HG02798 (cell line): Measurements from ENCODE around the gene EFNA2.
"Not testable (repeated sequence)": the region's sequence is repeated elsewhere in the genome, so short reads cannot be mapped to it uniquely, and the experiment has no call there.

ENCODE experiments used
- ATAC-seq: cut with Tn5 transposase; IDR thresholded peaks from one replicate; pipeline ENCODE4 v1.9.1; 2021; ENCODE audit warnings: mild to moderate bottlenecking; ENCODE audit not compliant: unreplicated experiment, poor library complexity

The EFNA2 gene

GRCh38 chr19:1312767-1313694 lies 27.4 kb downstream of the EFNA2 start:
- no peak for ATAC-seq

DNA sequence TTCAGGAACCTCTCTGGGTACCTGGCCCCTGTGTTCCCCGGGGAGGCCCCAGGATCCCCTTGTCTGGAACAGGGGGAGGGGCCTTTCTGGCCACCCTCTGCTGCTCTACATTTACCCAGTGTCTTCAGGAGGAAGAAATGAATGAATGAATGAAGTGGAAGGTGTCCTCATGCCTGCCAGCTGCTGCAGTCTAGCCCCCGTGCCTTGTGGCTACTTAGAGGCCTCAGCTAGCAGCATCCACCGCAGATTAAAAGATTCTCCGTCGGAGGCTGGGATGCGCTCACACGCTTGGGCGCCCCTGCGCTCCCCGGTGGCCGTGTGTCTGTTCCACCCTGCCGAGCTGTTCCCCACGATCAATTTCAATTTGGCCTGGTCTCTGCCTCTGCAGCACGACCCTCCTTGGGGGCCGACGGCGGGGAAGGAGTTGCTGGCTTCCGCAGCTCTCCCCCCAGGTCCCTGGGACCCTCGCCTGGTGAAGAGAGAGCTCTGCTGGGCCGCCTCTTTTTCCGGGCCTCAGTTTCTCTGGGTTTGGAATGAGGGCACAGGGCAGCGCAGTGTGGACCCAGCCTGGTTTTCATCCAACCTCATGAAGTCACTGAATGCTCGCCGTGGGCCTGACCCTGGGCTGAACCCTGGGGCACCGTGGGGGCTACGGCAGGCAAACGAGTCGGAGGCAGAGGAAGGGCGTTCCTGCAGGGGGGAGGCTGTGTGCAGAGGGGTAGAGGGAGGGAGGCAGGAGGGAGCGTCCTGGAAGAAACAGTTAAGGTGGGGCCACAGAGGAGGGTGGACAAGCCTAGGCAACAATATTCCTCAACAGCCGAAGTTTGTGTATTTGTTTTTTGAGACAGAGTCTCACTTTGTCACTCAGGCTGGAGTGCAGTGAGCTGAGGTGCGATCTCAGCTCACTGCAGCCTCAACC lies 28.3 kb downstream of the EFNA2 start:
- no peak for ATAC-seq

DNA sequence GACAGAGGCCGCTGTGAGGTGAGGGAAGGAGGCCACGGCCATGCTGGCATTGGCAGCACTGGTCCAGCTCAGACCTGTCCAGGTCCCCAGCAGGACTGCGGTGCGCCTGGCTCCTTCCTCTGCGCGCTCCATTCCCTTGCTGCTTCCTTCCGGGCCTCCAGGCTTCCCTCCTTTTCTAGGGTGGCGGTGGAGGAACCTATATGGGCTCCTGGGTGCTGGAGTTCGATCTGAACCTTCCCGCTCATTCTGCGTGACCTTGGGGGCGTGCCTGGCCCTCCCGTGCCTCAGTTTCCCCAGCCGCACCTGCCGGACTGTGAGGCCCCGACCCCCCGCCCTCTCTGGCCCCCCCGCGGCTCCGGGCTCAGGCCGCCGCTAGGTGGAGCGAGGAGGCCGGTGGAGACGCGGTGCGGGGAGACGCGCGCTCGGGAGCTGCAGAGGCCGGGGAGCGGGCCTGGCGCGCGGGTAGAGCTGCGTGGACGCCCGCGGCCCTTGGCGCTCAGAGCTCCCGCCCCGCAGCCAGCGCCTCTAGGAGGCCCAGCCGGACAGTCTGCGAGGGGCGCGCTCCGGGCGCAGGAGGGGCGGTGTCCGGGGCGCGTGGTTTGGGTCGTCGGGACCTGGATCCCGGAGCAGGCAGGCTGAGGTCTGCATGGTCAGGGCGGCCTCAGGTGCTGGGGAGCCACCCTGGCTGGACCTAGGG lies 29.9 kb downstream of the EFNA2 start:
- no peak for ATAC-seq

- ATAC-seq, result no peak
Measured at GRCh38 chr19:1316466-1316865, 30.8 kb downstream of the EFNA2 start.

GRCh38 chr19:1317274-1318003 lies 31.8 kb downstream of the EFNA2 start:
- no peak for ATAC-seq

GRCh38 chr19:1318678-1319471 lies 33.2 kb downstream of the EFNA2 start:
- no peak for ATAC-seq

DNA sequence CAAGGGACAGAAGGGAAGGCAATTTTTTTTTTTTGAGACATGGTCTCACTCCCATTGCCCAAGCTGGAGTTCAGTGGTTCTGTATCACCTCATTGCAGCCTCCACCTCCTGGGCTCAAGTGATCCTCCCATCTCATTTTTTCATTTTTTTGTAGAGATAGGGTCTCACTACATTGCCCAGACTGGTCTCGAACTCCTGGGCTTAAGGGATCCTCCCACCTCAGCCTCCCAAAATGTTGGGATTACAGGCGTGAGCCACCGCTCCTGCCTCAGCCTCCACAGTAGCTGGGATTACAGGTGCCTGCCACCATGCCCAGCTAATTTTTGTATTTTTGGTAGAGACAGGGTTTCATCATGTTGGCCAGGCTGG lies 34.6 kb downstream of the EFNA2 start:
- ATAC-seq, result not testable (repeated sequence)

GRCh38 chr19:1321539-1321938 lies 35.9 kb downstream of the EFNA2 start:
- ATAC-seq, result no peak

GRCh38 chr19:1322198-1322981 lies 36.7 kb downstream of the EFNA2 start:
- no peak for ATAC-seq

DNA sequence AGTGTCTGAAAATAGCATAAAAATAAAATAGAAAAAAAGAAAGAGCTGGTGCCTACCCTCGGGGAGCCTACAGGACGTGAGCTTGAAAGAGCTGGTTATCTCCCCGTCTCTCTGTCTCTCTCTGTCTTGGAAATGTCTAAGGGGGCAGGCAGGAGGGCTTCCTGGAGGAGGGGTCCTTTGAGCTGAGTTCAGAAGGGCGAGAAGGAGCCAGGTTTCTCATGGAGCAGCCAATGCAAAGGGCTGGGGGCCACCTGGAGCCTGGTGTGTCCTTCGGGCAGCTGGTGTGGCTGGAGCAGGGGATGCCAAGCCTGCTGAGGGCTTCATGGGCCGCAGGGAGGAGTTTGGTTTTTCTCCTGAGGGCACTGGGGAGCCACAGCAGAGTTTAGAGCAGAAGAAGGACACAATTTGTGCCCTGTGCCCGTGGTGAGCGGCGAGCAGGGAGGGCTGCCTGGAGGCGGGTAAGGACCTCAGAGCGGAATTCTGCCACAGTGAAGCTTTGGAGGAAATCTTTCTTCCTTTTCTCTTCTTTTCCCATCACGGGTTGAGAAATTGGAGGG lies 38.7 kb downstream of the EFNA2 start:
- no peak for ATAC-seq

DNA sequence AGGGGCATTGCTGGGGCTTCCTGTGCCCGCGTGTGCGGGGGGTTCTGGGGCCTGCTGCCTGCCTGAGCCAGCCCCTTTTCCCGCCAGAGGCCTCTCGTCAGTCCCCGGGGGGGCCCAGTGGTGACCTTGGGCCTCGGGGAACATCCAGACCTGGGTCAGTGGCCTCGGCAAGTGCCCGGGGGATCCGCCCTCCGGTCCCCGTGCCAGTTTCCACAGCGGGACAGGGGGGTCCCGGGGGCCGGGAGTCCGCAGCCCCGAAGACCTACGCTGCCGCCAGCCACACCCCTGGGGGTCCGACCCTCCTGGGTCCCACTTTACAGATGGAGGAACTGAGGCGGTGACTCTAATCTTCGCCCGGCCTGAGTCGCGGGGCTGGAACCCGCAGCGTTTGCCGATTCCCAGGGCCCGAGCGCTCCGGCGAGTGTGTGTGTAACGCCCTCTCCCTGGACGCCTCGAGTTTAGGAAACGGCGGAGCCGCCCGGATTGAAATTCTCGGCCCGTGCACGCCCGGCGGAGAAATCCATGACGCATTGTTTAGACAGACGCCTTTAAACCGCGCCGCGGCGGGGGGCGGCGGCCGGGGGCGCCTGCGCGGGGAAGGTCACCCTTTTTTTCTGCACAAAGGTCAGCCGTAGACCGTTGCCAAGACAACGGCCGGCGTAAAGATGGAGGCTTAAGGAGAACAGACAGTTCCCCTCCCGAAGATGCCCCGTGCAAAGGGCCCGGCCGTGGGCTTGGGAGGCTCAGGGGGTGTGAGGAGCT lies 39.3 kb downstream of the EFNA2 start:
- ATAC-seq, result no peak

GRCh38 chr19:1325568-1326294 lies 40.1 kb downstream of the EFNA2 start:
- ATAC-seq, result no peak

DNA sequence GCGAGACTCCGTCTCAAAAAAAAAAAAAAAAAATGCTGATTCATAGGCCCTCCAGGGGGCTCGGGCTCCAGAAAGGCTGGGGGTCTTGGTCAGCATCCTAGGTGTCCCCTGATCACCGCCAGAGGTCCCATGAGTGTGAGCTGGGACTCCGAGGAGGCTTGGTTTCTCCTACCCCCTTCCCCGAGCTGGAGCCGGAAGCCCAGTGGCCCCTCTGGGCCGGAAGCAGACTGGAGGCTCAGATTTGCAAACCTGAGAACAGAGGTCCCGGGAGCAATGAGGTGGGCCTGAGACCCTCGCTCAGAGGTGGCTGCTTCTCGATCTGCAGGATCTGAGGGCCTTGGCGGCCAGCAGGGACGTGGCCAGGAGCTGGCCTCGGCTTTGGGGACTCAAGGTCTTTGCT lies 41.5 kb downstream of the EFNA2 start:
- ATAC-seq, result no peak

DNA sequence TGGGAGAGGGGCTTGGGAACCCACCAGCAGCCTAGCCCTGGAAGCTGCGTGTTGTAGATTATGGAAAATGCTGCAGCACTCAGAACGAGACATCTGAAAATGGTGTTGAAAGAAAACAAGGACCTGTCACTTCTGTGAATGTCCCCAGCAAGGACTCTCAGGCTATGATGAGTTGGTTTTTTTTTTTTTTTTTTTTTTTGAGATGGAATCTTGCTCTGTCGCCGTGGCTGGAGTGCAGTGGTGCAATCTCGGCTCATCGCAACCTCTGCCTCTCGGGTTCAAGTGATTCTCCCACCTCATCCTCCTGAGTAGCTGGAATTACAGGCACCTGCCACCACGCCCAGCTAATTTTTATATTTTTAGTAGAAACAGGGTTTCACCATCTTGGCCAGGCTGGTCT lies 46.5 kb downstream of the EFNA2 start:
- not testable (repeated sequence) for ATAC-seq

DNA sequence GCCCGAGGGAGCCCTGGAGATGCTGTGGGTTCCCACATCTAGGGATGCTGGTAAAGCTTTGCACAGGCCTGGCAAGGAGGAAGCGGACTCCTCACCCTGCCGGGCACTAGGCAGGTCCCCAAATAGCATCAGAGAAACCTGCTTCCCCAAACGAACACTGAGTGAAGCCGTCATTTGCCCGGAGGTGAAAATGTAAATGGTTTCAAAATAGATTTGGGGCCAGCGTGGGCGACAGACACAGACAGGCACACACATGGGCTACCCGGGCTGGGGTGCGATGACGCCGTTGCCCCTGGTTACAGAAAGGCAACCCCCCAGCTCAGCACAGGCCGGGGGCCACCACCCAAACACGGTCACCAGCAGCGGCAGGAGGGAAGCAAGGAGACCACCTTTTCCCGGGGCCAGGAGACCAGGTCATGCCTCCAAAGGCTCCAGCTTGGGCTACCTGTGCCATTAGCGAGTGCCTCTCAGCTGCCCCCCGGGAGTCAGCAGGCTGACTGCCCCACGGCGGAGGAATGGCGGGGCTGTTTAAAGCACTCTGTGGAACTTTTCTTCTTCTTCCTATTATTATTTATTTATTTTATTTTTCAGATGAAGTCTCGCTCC lies 50.5 kb downstream of the EFNA2 start:
- ATAC-seq, result no peak

- ATAC-seq, result no peak
Measured at GRCh38 chr19:1340681-1341469, 55.2 kb downstream of the EFNA2 start.
